ENCODE data around the gene SORD. TPM values are rescaled to one million over a fixed set of nuclear protein-coding genes. Genes with fewer than 3 reads are reported as not detected.

SORD gene
- total and polyA plus RNA-seq, 9 of the 15 experiments (the other 6 are each of a cell fraction or from before 2014, with no cell fraction given) = 5.9 to 79.2 (median 29.6) TPM

DNA sequence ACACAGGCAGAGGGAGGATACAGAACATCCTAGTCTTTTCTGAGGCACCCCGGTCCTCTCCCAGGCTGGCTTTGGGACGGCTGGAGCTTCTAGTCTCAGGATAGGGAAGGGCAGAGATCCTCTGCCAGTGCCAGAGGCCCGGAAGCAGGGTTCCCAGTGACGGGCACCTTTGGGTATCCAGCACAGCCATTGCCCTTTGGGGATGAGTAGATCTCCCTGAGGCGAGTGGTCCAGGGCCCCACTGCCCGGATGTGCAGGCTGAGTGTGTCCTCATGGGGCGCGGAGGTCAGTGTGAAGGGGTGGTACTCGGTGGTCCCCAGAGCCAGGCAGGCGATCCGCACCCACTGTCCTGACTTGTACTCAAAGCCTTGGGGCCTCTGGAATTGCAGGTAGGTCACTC is 72.7 kb downstream of the SORD start:
- no peaks in the 10 kb centered on the region for H3K36me3 ChIP-seq (ENCODE audit: control insufficient read depth, insufficient read depth, low read length)
- no peaks in the 10 kb centered on the region for H3K27me3 ChIP-seq (ENCODE audit: control insufficient read depth in 2 of 2, insufficient read depth in 2 of 2, low read length in 2 of 2)
- H3K4me1 ChIP-seq (replicated peaks in 1 of 2; ENCODE audit: control insufficient read depth in 2 of 2, insufficient read depth in 2 of 2, low read length in 2 of 2) = peaks cover 11 to 13% of the 10 kb centered on the region in 2 experiments; a peak in 4 of 5 replicates
- WGBS (ENCODE audit: insufficient coverage, low coverage, missing lambda C conversion rate) = 37% methylated on average over 10 of the region's 11 CpGs
- DNase-seq (ENCODE audit: extremely low read depth in 1 of 4, low spot score in 3 of 4) (no peak), FAIRE-seq (no peak), ATAC-seq (no peak)
- in situ Hi-C loops (cut with MboI) = no loop called here
- H3K79me2 ChIP-seq (ENCODE audit: control insufficient read depth, insufficient read depth, low read length) = no peaks in the 10 kb centered on the region
- no peaks in the 10 kb centered on the region for H3K9me3 ChIP-seq (replicated peaks; ENCODE audit: control insufficient read depth, insufficient read depth, low read depth, low read length)
- H3K9ac ChIP-seq (ENCODE audit: insufficient read depth in 1 of 2, low read depth in 2 of 2, low read length in 2 of 2) = no peak overlapping the region
- intact Hi-C loops (cut with micrococcal nuclease) = no loop called here
- no peaks in the 10 kb centered on the region for H4K20me1 ChIP-seq (replicated peaks; ENCODE audit: control insufficient read depth, insufficient read depth, low read length)
- no peak overlapping the region for H3K4me3 ChIP-seq
- no peak overlapping the region for H3K4me2 ChIP-seq (ENCODE audit: insufficient read depth, low read length)
- no TSS peak for BruUV-seq (replicated peaks)
- CTCF ChIA-PET (ENCODE audit: low intra/inter-chr PET ratio) = no interaction called here
- no peaks in the 10 kb centered on the region for H3K9me1 ChIP-seq (ENCODE audit: control insufficient read depth, insufficient read depth, low read length)
- H3K27ac ChIP-seq (ENCODE audit: extremely low read depth, low read depth, low read length) = no peak overlapping the region
- no peak overlapping the region for H2AFZ ChIP-seq (ENCODE audit: low read depth, low read length)
- POLR2A ChIA-PET = interaction anchor here (1.1 kb wide), 1 partner anchor 12 kb away, joined by 3 read pairs; no protein-coding TSS in a partner anchor
- TF ChIP-seq TARDBP (IDR thresholded peaks at IDR 0.05) (no peak), KDM2B (CRISPR knock-in tag; IDR thresholded peaks at IDR 0.05) (no peak), NCOA1 (IDR thresholded peaks at IDR 0.05; ENCODE audit: low read depth) (no peak), ZNF124 (CRISPR knock-in tag; IDR thresholded peaks at IDR 0.05) (no peak), SAP30 (IDR thresholded peaks at IDR 0.05; ENCODE audit: borderline replicate concordance, insufficient read depth, low read depth, low read length, poor library complexity, severe bottlenecking) (no peak), SREBF1 (IDR thresholded peaks at IDR 0.05; ENCODE audit: borderline replicate concordance, low read depth, low read length) (no peak), PURB (CRISPR knock-in tag; IDR thresholded peaks at IDR 0.05; ENCODE audit: low read depth) (no peak), RCOR1 (IDR thresholded peaks at IDR 0.05; ENCODE audit: borderline replicate concordance in 1 of 2, low read depth in 2 of 2, low read length in 2 of 2) (no peak), ZNF347 (CRISPR knock-in tag; IDR thresholded peaks at IDR 0.05; ENCODE audit: low read depth) (no peak), ZNF561 (CRISPR knock-in tag; conservative IDR thresholded peaks at IDR 0.05) (no peak), KDM5B (IDR thresholded peaks at IDR 0.05; ENCODE audit: insufficient replicate concordance, low read depth, low read length) (no peak), ZNF184 (CRISPR knock-in tag; IDR thresholded peaks at IDR 0.05) (no peak)
- TF ChIP-seq, protein P1, sequence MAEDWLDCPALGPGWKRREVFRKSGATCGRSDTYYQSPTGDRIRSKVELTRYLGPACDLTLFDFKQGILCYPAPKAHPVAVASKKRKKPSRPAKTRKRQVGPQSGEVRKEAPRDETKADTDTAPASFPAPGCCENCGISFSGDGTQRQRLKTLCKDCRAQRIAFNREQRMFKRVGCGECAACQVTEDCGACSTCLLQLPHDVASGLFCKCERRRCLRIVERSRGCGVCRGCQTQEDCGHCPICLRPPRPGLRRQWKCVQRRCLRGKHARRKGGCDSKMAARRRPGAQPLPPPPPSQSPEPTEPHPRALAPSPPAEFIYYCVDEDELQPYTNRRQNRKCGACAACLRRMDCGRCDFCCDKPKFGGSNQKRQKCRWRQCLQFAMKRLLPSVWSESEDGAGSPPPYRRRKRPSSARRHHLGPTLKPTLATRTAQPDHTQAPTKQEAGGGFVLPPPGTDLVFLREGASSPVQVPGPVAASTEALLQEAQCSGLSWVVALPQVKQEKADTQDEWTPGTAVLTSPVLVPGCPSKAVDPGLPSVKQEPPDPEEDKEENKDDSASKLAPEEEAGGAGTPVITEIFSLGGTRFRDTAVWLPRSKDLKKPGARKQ (CRISPR knock-in tag; IDR thresholded peaks at IDR 0.05) = no peak
- TF ChIP-seq, protein P2, sequence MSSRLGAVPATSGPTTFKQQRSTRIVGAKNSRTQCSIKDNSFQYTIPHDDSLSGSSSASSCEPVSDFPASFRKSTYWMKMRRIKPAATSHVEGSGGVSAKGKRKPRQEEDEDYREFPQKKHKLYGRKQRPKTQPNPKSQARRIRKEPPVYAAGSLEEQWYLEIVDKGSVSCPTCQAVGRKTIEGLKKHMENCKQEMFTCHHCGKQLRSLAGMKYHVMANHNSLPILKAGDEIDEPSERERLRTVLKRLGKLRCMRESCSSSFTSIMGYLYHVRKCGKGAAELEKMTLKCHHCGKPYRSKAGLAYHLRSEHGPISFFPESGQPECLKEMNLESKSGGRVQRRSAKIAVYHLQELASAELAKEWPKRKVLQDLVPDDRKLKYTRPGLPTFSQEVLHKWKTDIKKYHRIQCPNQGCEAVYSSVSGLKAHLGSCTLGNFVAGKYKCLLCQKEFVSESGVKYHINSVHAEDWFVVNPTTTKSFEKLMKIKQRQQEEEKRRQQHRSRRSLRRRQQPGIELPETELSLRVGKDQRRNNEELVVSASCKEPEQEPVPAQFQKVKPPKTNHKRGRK (tag; IDR thresholded peaks at IDR 0.05) = no peak
- TF ChIP-seq, protein P3, sequence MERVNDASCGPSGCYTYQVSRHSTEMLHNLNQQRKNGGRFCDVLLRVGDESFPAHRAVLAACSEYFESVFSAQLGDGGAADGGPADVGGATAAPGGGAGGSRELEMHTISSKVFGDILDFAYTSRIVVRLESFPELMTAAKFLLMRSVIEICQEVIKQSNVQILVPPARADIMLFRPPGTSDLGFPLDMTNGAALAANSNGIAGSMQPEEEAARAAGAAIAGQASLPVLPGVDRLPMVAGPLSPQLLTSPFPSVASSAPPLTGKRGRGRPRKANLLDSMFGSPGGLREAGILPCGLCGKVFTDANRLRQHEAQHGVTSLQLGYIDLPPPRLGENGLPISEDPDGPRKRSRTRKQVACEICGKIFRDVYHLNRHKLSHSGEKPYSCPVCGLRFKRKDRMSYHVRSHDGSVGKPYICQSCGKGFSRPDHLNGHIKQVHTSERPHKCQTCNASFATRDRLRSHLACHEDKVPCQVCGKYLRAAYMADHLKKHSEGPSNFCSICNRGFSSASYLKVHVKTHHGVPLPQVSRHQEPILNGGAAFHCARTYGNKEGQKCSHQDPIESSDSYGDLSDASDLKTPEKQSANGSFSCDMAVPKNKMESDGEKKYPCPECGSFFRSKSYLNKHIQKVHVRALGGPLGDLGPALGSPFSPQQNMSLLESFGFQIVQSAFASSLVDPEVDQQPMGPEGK (CRISPR knock-in tag; IDR thresholded peaks at IDR 0.05; ENCODE audit: borderline replicate concordance) = no peak
- TF ChIP-seq, protein P4, sequence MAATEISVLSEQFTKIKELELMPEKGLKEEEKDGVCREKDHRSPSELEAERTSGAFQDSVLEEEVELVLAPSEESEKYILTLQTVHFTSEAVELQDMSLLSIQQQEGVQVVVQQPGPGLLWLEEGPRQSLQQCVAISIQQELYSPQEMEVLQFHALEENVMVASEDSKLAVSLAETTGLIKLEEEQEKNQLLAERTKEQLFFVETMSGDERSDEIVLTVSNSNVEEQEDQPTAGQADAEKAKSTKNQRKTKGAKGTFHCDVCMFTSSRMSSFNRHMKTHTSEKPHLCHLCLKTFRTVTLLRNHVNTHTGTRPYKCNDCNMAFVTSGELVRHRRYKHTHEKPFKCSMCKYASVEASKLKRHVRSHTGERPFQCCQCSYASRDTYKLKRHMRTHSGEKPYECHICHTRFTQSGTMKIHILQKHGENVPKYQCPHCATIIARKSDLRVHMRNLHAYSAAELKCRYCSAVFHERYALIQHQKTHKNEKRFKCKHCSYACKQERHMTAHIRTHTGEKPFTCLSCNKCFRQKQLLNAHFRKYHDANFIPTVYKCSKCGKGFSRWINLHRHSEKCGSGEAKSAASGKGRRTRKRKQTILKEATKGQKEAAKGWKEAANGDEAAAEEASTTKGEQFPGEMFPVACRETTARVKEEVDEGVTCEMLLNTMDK (IDR thresholded peaks at IDR 0.05; ENCODE audit: borderline replicate concordance, insufficient read depth, low read depth, low read length, poor library complexity, severe bottlenecking) = no peak

Measured in K562 (cell line).